Fibroblast of lung (primary cell): ENCODE measurements around the gene UBE3A. TPM values are rescaled to one million over a fixed set of nuclear protein-coding genes. Genes with fewer than 3 reads are reported as not detected.

Experiments
- DNase-seq, 2 donors: peaks; one replicate each; pipeline versions ENCODE4 v3.0.0 to v3.0.0-alpha.2; 2010; ENCODE audit warnings: low read depth in 2 of 2
- H2AFZ ChIP-seq: 2 replicates; pipeline ENCODE4 v1.5.1; 2012; ENCODE audit warnings: low read length, control low read depth, inconsistent platforms
- H3K27ac ChIP-seq: 2 replicates; pipeline ENCODE4 v1.5.1; 2011; ENCODE audit warnings: low read length, control low read depth; ENCODE audit not compliant: insufficient read depth
- H3K27me3 ChIP-seq: 2 replicates; pipeline ENCODE4 v1.5.1; 2011; ENCODE audit warnings: mild to moderate bottlenecking, low read length; ENCODE audit not compliant: control insufficient read depth, insufficient read depth
- H3K36me3 ChIP-seq: 2 replicates; pipeline ENCODE4 v1.5.1; 2011; ENCODE audit warnings: low read length; ENCODE audit not compliant: control insufficient read depth, insufficient read depth
- H3K4me1 ChIP-seq: 2 replicates; pipeline ENCODE4 v1.5.1; 2011; ENCODE audit warnings: low read length; ENCODE audit not compliant: control insufficient read depth, insufficient read depth; ENCODE audit errors: extremely low read depth
- H3K4me2 ChIP-seq: 2 replicates; pipeline ENCODE4 v1.5.1; 2011; ENCODE audit warnings: low read length, control low read depth; ENCODE audit not compliant: insufficient read depth; ENCODE audit errors: extremely low read depth
- H3K4me3 ChIP-seq, 4 experiments: fragments of 200-600 bp in 1 of 4; sonication (generic) in 1 of 4; replicated peaks in 1 of 4; 2 replicates each; pipeline ENCODE4 v1.5.1; 2011 to 2016; ENCODE audit warnings: low read length in 4 of 4, low read depth in 3 of 4, mild to moderate bottlenecking in 3 of 4, control low read depth in 2 of 4, inconsistent platforms in 1 of 4, mixed read lengths in 1 of 4; ENCODE audit not compliant: insufficient read depth in 1 of 4; ENCODE audit errors: control extremely low read depth in 1 of 4
- H3K79me2 ChIP-seq: 2 replicates; pipeline ENCODE4 v1.5.1; 2012; ENCODE audit warnings: mild to moderate bottlenecking, low read length, inconsistent platforms; ENCODE audit not compliant: control insufficient read depth, insufficient read depth
- H3K9ac ChIP-seq: 2 replicates; pipeline ENCODE4 v1.5.1; 2011; ENCODE audit warnings: mild to moderate bottlenecking, low read length, control low read depth; ENCODE audit not compliant: insufficient read depth
- H3K9me3 ChIP-seq: 2 replicates; pipeline ENCODE4 v1.5.1; 2012; ENCODE audit warnings: low read depth, low read length; ENCODE audit not compliant: control insufficient read depth, insufficient read depth
- H4K20me1 ChIP-seq: 2 replicates; pipeline ENCODE4 v1.5.1; 2011; ENCODE audit warnings: low read length; ENCODE audit not compliant: control insufficient read depth, insufficient read depth; ENCODE audit errors: extremely low read depth
- CTCF ChIP-seq, 2 donors: IDR thresholded peaks in 1 of 2; conservative IDR thresholded peaks in 1 of 2; 1 replicate in 1 of 2; 2 replicates in 1 of 2; pipeline ENCODE4 v1.5.1; 2011 to 2012; ENCODE audit warnings: low read length in 2 of 2, control low read depth in 1 of 2, inconsistent platforms in 1 of 2, low read depth in 1 of 2, mild to moderate bottlenecking in 1 of 2
- EZH2 ChIP-seq: IDR thresholded peaks from 2 replicates; pipeline ENCODE4 v1.5.1; 2012; ENCODE audit warnings: low read length, control low read depth, mild to moderate bottlenecking; ENCODE audit errors: missing control alignments
- polyA plus RNA-seq, 2 donors: library from polyadenylated mRNA; depleted of rRNA in 1 of 2; stranded (reverse) in 1 of 2; unstranded in 1 of 2; fragments of >200 nt; gene quantifications; 2 replicates each; pipeline ENCODE4 v1.2.1, GENCODE V29; 2011 to 2012; ENCODE audit warnings: missing spikeins in 1 of 2
- total RNA-seq: library from RNA; depleted of rRNA; stranded (reverse); fragments of >200 nt; gene quantifications from 2 replicates; pipeline ENCODE4 v1.2.1, GENCODE V29; 2014

UBE3A gene
- total and polyA plus RNA-seq, 2 donors (not counting 1 experiment from before 2014, with no cell fraction given), result 37.2 to 71.5 TPM

GRCh38 chr15:25431836-25432561, 6.8 kb downstream of the UBE3A start:
- no peaks in the 10 kb centered on the region for H3K36me3 ChIP-seq
- H4K20me1 ChIP-seq, result peaks cover 7% of the 10 kb centered on the region
- H3K27ac ChIP-seq, result no peak overlapping the region
- no peaks in the 10 kb centered on the region for H3K9me3 ChIP-seq
- H3K4me2 ChIP-seq, result no peak overlapping the region
- H3K9ac ChIP-seq, result no peak overlapping the region
- TF ChIP-seq CTCF (conservative IDR thresholded peaks at IDR 0.05 in 1 of 2, IDR thresholded peaks at IDR 0.05 in 1 of 2; ENCODE audit: low read depth in 1 of 2, low read length in 2 of 2) (no peak), EZH2 (no peak)
- H3K4me3 ChIP-seq, result no peak overlapping the region
- peaks cover 96% of the 10 kb centered on the region for H3K79me2 ChIP-seq
- no peaks in the 10 kb centered on the region for H3K27me3 ChIP-seq
- DNase-seq, result no peak
- H2AFZ ChIP-seq, result no peak overlapping the region
- no peaks in the 10 kb centered on the region for H3K4me1 ChIP-seq

GRCh38 chr15:25427861-25428260, 11.0 kb downstream of the UBE3A start:
- Histone ChIP-seq H3K4me1 (no peaks in the 10 kb centered on the region), H3K36me3 (no peaks in the 10 kb centered on the region), H3K4me2 (no peak overlapping the region), H3K9me3 (no peaks in the 10 kb centered on the region), H3K9ac (no peak overlapping the region), H3K79me2 (peaks cover 92% of the 10 kb centered on the region), H3K27me3 (no peaks in the 10 kb centered on the region), H3K4me3 (no peak overlapping the region), H4K20me1 (peaks cover 7% of the 10 kb centered on the region), H3K27ac (no peak overlapping the region), H2AFZ (no peak overlapping the region)
- DNase-seq, result no peak
- TF ChIP-seq CTCF (conservative IDR thresholded peaks at IDR 0.05 in 1 of 2, IDR thresholded peaks at IDR 0.05 in 1 of 2; ENCODE audit: low read depth in 1 of 2, low read length in 2 of 2) (no peak), EZH2 (no peak)

GRCh38 chr15:25426896-25427610, 11.8 kb downstream of the UBE3A start:
- Histone ChIP-seq H3K4me3 (no peak overlapping the region), H4K20me1 (peaks cover 4% of the 10 kb centered on the region)

More at GRCh38 chr15:25426896-25427610, 11.8 kb downstream of the UBE3A start:
- Histone ChIP-seq H3K27ac (no peak overlapping the region), H3K4me2 (no peak overlapping the region), H2AFZ (no peak overlapping the region), H3K4me1 (no peaks in the 10 kb centered on the region), H3K27me3 (no peaks in the 10 kb centered on the region), H3K79me2 (peaks cover 92% of the 10 kb centered on the region), H3K9me3 (no peaks in the 10 kb centered on the region), H3K9ac (no peak overlapping the region), H3K36me3 (no peaks in the 10 kb centered on the region)
- TF ChIP-seq EZH2 (no peak), CTCF (conservative IDR thresholded peaks at IDR 0.05 in 1 of 2, IDR thresholded peaks at IDR 0.05 in 1 of 2; ENCODE audit: low read depth in 1 of 2, low read length in 2 of 2) (no peak)
- DNase-seq, result no peak
